Left cardiac atrium (tissue), 4 donors: ENCODE measurements around the gene TSPAN33. TPM values are rescaled to one million over a fixed set of nuclear protein-coding genes. Genes with fewer than 3 reads are reported as not detected.
"Not testable (repeated sequence)": the region's sequence is repeated elsewhere in the genome, so short reads cannot be mapped to it uniquely, and the experiment has no call there.

Experiments used
- ATAC-seq, 2 donors: fragments of 200-7000 bp; cut with Tn5 transposase; one replicate each; pipeline ENCODE4 v1.9.1; 2020; ENCODE audit warnings: mild to moderate bottlenecking in 2 of 2, moderate library complexity in 2 of 2
- DNase-seq: peaks from one replicate; pipeline ENCODE4 v3.0.0-alpha.2; 2020
- intact Hi-C, 2 donors: fragments of 100-400 bp; cut with DNase I; formaldehyde crosslinking; loops; one replicate each; pipeline versions ENCODE4 v1.14.1 to v1.15.1; 2022 to 2023
- total RNA-seq, 2 donors: library from RNA; stranded (reverse); fragmentation: NEBNext Ultra II Directional; extraction: Animal tissue kit (Norgen Biotek cat#: 25700); gene quantifications; one replicate each; pipeline ENCODE4 v1.2.1, GENCODE V29; 2021
- donor health status: DM: no; HTN: yes; CAD: no.
- donor health status: DM: no; HTN: yes; CAD: no; lungs with severe emphysema.
- donor health status: DM: yes; HTN: yes; CAD: no.
- donor health status: Dilated cardiomyopathy.

Gene TSPAN33
- total RNA-seq, 2 donors from 2014 or later = 10.9 to 12.3 TPM

DNA sequence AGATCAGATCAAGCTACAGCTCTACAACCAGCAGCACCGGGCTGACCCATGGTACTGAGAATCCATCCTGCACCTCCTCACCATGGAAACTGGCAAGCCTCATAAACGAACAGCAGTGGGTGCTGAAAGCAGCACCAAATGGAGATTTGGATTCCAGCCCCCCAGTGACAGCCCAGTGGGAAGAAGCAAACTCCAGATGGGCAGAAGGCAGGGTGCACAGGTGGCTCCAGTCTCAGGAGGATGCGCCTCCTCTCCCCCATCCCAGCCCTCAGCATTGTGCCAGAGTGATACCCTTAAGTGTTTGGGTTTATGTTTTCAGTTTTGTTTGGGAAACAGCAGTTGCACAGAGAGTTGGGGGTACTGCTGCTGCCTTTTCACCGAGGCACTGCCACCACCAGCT lies 23.3 kb downstream of the TSPAN33 start:
- ATAC-seq = no peak
- no peak for DNase-seq
- intact Hi-C loops = loop anchor here in 1 of 2 donors (10.0 kb wide), 1 partner anchor 47 kb away; no protein-coding TSS in a partner anchor

DNA sequence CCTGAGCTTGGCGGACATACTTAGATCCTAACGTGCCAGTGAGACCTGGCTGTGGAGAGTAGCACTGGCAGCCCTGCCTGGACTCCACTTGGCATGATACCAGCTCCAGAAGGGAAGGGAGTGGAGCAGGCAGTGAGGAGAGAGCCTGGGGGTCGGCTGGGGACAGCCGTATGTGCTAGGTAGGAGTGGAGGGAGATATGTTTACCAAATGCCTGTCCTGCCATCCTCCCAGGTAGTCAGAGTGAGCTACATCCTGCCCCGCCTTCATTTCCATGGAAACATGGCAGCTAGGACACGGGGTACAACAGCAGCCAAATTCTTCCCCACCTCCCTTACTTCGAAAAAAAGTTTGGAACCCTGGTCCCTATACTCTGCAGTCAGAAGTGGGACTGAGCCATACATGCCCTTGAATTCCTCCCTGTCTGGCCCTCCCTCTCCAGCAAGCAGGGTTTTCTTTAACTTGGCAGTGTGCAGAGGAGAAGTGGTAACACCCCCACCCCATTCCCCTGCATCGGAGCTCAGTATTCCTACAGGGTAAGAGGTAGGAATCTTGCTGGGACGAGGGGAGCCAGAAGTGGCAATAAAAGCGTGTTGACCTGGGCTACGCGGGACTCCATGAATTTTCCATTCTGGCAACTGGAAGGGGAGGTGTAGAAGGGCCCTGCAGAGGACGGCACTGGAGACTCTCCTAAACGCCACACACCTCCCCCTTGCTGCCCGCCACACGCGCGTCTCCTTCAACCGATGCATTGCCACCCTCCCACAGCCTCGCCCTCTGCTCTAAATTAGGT lies 23.9 kb downstream of the TSPAN33 start:
- DNase-seq (no peak), ATAC-seq (peak; percentile 40 to 43)
- intact Hi-C loops = loop anchor here in 1 of 2 donors (10.0 kb wide), 1 partner anchor 46 kb away; no protein-coding TSS in a partner anchor

DNA sequence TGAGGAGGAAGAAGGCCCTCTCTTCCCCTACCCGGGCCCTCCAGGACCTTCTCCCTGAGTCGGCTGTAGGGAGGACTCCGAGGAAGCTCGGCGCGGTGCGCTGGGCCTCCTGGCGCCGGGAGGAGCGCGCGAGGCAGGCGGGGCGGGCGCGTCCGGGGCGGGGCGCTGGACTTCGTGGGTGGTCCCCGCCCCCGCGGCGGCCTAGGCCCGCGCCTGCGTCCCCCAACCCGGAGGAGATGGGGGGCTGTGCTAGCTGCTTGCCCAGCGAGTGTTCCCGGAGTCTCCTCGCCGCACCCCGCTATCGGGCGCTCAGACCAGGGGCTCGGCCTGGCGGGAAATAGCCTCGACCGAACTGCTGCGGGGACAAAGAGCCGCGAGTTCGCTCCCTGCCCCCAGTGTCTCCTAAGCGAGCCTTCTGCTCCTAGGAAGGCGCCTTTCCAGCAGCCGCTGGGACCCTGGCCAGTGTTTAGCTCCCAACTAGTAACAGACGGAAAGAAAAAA lies 24.7 kb downstream of the TSPAN33 start:
- intact Hi-C loops = loop anchor here in 1 of 2 donors (10.0 kb wide), 1 partner anchor 46 kb away; no protein-coding TSS in a partner anchor
- DNase-seq = peak; percentile 72

DNA sequence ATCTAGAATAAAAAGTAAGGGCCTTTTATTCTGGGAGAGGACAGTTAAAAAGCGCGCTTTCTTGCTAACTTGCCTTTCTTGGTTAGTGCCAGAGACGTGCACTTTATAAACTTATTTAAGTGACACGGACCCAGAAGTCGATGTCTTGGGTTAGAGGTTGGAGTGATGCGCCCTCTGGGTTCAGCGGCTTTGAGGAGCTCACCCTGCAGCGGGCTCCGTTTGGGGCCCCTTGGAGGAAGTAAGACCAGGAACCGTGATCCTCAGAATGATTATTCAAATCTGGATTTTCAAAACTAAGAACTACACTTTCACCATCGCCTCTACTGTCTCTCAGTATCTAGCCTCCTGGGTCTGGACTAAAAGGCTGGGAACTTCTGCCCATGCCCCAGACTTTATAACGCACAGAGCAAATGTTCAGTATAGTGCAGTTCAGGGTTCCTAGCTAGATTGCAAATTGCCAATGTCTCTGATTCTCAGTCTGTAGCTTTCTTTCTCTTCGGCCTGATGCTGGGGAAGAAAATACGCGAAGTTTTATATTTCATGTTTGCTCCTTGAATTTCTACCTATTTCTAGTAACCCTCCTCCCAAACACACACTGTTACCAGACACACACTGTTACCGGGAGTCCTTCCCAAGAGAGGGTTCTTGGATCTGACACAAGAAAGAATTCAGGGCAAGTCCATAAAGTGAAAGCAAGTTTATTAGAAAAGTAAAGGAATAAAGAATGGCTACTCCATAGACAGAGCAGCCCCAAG lies 25.4 kb downstream of the TSPAN33 start:
- DNase-seq = no peak
- intact Hi-C loops = loop anchor here in 1 of 2 donors (10.0 kb wide), 1 partner anchor 45 kb away; no protein-coding TSS in a partner anchor
- ATAC-seq = peak in 1 of 2 donors; percentile 35

More for the DNA sequence above, 24.7 kb downstream of the TSPAN33 start:
- peak; percentile 94 for ATAC-seq

DNA sequence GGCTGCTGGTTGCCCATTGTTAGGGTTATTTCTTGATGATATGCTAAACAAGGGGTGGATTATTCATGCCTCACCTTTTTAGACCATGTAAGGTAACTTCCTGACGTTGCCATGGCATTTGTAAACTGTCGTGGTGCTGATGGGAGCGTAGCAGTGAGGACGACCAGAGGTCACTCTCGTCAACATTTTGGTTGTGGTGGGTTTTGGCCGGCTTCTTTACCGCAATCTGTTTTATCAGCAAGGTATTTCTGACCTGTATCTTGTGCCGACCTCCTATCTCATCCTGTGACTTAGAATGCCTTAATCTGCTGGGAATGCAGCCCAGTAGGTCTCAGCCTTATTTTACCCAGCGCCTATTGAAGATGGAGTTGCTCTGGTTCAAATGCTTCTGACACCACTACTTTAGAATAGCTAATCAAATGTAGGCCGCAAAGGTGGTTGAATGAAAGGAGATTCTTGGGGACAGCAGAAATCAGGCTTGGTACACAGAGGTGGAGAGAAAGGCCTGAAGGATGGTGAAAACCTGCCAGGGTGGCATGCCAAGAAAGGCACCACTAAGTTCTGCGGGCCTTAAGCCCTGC lies 26.0 kb downstream of the TSPAN33 start:
- intact Hi-C loops = no loop called here
- ATAC-seq (no peak), DNase-seq (no peak)

DNA sequence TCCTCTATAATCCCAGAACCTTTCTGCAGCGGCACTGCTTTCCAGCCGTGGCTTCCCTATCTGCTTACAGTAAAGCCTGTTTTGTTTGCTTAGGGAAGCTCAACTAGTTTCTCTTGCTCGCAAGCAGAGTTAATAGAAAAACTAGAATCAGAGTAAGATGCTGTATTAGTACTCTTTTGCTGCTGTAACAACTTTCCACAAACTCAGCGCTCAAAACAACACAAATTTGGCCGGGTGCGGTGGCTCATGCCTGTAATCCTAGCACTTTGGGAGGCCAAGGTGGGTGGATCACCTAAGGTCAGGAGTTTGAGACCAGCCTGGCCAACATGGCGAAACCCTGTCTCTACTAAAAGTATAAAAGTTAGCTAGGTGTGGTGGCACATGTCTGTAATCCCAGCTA lies 29.4 kb downstream of the TSPAN33 start:
- DNase-seq, intact Hi-C loops, ATAC-seq: not testable (repeated sequence)

DNA sequence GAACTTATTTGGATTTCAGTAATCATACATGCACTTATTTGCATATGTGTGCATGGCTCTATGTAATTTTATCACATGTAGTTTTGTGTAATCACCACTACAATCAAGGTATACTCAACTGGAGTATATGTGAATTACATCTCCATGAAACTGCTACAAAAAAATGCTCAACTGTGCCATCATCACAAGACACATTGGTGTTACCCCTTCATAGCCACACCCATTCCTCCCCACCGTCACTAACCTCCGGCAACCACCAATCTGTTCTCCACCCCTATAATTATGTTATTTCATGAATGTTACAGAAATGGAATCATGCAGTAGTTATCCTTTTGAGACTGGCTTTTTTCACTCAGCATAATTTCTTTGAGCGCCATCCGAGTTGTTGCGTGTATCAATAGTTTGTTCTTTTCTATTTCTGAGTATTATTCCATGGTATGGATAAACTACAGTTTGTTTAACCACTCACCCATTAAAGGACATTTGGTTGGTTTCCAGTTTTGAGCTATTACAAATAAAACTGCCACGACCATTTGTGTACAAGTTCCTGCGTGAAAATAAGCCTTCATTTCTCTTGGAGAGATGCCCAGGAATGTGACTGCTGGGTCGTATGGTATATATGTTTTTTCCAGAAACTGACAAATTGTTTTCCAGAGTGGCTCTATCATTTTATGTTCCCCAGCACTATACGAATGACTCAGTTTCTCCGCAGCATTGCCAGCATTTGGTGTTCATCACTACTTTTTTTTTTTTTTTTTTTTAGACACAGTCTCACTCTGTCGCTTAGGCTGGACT lies 32.6 kb downstream of the TSPAN33 start:
- ATAC-seq (no peak), DNase-seq (no peak)
- intact Hi-C loops = no loop called here

DNA sequence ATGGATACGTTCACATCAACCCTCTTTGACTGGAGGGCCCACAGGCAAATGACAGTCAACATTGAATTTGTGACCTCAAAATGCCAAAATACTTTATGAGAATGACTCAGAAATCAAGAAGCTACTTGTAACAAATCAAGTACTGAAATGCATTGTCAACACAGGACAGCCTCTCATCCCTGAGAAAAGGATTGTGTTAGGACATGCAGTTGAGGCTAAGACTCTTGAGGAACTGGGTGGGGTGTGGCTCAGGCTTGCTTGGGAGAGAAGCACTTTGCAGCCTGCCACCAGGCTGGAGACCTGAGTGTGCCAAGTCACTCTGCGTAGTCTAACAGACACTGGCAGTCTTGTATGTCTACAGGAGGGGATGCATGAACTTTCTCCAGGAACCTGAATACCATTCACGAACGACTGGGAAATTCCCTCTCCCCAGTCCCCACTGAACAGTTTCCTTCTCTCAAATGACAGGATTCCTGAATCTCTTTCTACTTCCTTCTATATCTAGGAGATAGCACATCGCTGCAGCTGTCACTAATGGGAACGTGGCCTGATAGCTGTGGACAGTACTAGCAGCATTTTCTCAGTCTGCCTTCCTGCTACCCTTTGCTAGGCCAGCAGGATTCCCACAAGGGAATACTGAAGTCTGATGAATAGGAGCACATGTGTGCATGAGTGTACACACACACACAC lies 40.6 kb downstream of the TSPAN33 start:
- no peak for ATAC-seq
- intact Hi-C loops = no loop called here

DNA sequence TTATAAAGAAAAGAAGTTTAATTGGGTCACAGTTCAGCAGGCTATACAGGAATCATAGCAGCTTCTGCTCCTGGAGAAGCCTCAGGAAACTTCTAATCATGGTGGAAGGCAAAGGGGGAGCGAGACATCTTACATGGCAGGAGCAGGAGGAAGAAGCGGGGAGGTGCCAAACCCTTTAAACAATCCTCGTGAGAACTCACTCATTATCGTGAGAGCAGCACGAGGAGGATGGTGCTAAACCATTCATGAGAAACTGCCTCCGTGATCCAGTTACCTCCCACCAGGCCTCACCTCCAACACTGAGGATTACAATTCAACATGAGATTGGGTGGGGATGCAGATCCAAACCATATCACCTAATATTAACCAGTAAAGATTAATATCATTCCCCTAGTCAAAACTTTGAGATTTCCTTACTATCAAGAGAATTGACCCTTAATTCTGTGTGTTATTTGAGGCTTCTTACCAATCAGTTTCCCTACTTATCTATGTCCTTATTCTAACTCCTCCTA lies 42.3 kb downstream of the TSPAN33 start:
- no peak for ATAC-seq
- intact Hi-C loops = no loop called here

More for the DNA sequence above, 40.6 kb downstream of the TSPAN33 start:
- DNase-seq = no peak

DNA sequence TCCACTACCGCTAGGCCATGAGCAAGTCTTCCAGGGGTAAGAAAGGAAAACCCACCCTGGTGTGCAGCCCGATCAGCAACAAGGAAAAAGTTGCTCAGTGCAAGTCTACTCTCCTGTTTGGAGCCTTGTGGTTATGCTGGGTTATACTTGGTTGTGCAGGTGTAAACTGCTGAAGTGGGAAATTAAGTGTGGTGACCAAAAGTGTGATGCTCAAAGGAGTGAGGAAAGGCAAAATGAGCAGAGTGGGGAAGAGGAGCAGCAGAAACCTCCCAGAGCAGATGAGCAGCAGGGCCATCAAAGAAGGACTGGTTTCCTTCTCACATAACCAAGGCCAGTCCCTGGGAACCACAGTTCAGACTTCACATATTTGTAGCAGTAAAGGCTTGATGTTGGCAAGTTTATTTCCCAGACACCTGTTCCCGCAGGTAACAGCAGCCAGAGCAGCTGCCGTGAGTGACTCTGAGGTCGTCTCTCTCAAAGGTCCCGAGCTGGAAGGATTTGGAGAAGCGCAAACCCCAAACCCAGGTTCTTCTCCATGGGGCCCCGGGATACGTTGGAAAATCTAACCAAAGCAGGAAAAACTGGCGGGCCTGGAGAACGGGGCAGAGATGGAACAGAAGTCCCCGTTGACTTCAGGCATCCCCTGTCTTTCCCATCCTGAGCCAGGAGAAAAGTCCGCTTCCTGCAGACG lies 43.3 kb downstream of the TSPAN33 start:
- DNase-seq (no peak), ATAC-seq (no peak)
- intact Hi-C loops = no loop called here

More for the DNA sequence above, 42.3 kb downstream of the TSPAN33 start:
- DNase-seq = no peak

DNA sequence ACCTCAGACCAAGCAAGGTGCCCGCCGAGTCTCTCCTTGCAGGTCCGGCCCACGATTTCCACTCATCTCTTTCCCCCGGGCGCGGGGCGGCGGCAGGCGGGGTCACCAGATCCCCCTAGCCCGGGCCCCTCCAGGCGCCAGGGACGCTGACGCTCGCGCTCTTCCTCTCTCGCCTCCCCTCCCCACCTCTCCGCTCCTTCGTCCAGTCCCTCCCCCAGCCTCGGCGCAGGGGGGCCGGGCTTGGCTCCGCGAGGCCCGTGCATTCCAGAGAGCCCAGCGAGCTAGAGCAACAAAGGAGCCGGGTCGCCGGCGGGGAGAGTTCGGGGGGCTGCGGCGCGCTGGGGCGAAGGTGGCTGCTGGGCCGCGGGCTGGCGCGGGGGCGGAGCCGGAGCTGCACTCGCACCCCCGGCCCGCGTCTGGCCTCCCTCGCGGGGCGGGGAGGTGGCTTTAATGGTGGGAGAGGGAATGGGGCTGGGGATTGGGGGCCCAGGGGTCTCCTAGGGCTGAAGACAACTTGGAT lies 43.9 kb downstream of the TSPAN33 start, which contains the start of gene SMO:
Gene SMO, plus strand, starts transcription at position 262 of the 520 bp plus-strand sequence. CDS start 519 bp downstream, outside the sequence.
- intact Hi-C loops = no loop called here
- ATAC-seq (peak; percentile 90 to 92), DNase-seq (peak; percentile 55)

DNA sequence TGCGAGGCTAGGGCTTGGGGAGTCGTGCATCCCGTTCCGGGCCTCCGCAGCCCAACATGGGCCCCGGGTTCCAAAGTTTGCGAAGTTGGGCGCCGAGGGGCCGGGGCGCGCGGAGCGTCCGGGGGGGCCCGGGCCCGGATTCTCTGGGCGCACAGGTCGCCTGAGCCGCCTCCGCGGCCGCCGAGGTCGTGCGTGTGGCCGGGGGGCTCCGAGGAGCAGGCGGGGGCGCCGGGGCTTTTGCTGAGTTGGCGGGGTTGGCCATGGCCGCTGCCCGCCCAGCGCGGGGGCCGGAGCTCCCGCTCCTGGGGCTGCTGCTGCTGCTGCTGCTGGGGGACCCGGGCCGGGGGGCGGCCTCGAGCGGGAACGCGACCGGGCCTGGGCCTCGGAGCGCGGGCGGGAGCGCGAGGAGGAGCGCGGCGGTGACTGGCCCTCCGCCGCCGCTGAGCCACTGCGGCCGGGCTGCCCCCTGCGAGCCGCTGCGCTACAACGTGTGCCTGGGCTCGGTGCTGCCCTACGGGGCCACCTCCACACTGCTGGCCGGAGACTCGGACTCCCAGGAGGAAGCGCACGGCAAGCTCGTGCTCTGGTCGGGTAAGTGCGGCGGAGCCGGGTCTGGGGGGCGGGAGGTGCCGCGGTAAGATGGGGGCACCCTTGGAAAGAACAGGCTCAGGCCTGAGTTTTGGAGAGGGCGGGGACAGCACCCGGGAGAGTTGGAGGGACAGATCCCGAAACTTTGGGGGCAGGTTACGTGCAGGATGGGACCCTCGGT lies 44.6 kb downstream of the TSPAN33 start:
- DNase-seq = peak; percentile 47
- peak; percentile 65 to 69 for ATAC-seq
- intact Hi-C loops = no loop called here

DNA sequence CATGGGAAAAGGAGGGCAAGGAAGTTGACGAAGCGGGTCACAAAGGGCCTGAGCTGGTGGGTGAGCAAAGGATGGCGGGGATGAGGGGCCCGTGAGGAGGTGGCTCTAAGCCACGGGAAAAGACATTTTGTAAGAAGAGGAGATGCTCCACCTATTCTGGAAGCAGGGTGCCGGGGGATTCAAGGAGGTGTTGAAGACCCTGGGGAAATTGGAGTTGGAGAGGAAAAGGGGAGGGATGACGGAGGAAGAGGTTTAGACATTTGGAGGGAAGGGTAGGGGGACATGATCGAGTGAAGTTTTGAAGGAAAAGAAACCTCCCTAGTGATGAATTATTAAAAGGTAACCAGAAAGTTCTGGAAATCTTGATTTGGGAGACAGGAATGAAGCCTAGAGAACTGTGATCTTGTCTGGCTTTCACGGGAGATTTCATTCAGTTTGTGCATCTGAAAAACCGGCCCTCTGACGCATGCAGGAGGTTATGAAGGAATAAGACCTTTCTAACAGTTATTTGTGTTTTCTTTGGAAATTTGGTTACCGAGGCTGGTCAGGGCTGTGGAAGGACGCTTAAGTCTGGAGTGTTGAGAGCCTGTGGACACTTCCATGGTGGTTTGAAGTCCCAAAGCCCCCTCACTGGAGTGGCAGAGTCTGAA lies 45.3 kb downstream of the TSPAN33 start:
- intact Hi-C loops = no loop called here
- ATAC-seq = no peak
- DNase-seq = no peak

DNA sequence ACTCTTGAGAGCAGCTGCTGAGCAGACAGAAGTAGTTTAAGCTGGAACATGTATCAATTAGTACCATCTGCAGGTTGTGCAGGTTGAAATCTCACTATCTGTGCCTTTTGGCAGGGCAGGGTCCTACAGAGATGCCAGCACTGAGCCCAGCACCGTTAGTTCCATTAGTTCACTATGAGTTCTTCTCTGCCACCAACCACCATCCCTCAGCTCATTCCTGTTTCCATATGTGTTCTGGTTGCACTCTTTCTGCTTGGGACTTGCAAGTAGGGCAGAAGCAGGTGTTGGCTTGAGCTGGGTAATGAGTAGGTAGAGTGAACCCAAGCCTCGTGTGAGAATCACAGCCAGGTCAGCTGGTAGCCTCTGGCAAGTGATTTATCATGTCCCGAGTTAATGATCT lies 46.8 kb downstream of the TSPAN33 start:
- intact Hi-C loops = no loop called here
- ATAC-seq (no peak), DNase-seq (no peak)

DNA sequence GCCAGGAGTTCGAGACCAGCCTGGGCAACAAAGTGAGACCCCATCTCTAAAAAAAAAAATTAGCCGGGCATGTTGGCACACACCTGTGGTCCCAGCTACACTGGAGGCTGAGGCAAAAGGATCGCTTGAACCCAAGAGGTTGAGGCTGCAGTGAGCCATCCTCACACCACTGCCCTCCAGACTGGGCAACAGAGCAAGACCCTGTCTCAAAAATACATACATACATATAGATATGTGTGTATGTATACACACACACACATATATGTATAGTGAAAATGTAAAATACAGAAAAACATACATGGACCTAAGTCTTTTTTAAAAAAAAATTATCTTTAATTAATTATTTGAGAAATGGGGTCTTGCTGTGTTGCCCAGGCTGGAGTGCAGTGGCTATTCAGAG lies 49.4 kb downstream of the TSPAN33 start:
- DNase-seq = no peak
- intact Hi-C loops = no loop called here
- no peak for ATAC-seq

DNA sequence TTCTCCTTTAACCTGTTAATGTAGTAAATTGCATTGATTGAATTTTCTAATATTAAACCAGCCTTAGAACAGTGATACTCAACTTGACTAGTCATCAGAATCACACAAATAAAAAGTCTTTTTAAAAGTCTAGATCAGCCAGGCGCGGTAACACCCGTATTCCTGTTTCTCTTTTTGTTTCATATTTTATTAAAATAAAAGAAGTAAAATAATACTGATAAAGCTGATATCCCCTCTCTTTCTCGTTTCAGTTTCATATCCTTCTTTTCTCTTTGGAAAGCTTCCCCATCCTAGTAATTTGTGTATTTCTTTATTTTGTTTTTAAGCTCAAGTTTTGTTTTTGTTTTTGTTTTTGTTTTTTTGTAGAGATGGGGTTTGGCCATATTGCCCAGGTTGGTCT lies 53.3 kb downstream of the TSPAN33 start:
- DNase-seq (no peak), ATAC-seq (no peak)
- intact Hi-C loops = no loop called here
